PC-3 (cell line): Measurements from ENCODE around the gene ATG9A. TPM values are rescaled to one million over a fixed set of nuclear protein-coding genes. Genes with fewer than 3 reads are reported as not detected.

Experiments used
- ATAC-seq: fragments of 200-7000 bp; cut with Tn5 transposase; 2 replicates; pipeline ENCODE4 v1.9.1; 2020; ENCODE audit warnings: mild to moderate bottlenecking, moderate library complexity
- BruUV-seq: library from RNA; stranded (reverse); fragments of 400-500 nt; replicated peaks from 2 replicates; lab custom pipeline; 2021; lab: Mats Ljungman, UMichigan
- CTCF ChIA-PET: fragments of 300-600 bp; sonication (Branson Sonifier 250); formaldehyde crosslinking; loops from one replicate; lab custom pipeline; 2022; ENCODE audit warnings: antibody characterized with exemption; lab: Charles Lee
- POLR2A ChIA-PET: fragments of 300-600 bp; sonication (Branson Sonifier 250); formaldehyde crosslinking; loops from one replicate; lab custom pipeline; 2022; ENCODE audit warnings: antibody characterized with exemption; ENCODE audit not compliant: unreplicated experiment; lab: Charles Lee
- DNase-seq: peaks from one replicate; pipeline ENCODE4 v3.0.0-alpha.2; 2015
- H2AFZ ChIP-seq: fragments of 300-600 bp; sonication (generic); 2 replicates; pipeline ENCODE4 v1.6.0; 2016; ENCODE audit warnings: antibody characterized with exemption, low read length
- H3F3A ChIP-seq: fragments of 300-600 bp; sonication (generic); one replicate; pipeline ENCODE4 v1.6.0; 2017; ENCODE audit warnings: antibody characterized with exemption, low read length, control low read depth, mild to moderate bottlenecking; ENCODE audit not compliant: unreplicated experiment
- H3K27ac ChIP-seq: fragments of 300-600 bp; sonication (generic); 2 replicates; pipeline ENCODE4 v1.5.1; 2016; ENCODE audit warnings: mild to moderate bottlenecking, low read length
- H3K27me3 ChIP-seq: fragments of 300-600 bp; sonication (generic); 2 replicates; pipeline ENCODE4 v1.6.1; 2016; ENCODE audit warnings: low read length, mixed read lengths
- H3K36me3 ChIP-seq: fragments of 300-600 bp; sonication (generic); 2 replicates; pipeline ENCODE4 v1.6.1; 2016; ENCODE audit warnings: low read depth, mixed run types, low read length, mixed read lengths
- H3K4me1 ChIP-seq: fragments of 300-600 bp; sonication (generic); 2 replicates; pipeline ENCODE4 v1.5.1; 2016; ENCODE audit warnings: low read length; ENCODE audit not compliant: insufficient read depth
- H3K4me2 ChIP-seq: fragments of 300-600 bp; sonication (generic); 2 replicates; pipeline ENCODE4 v1.6.0; 2016; ENCODE audit warnings: low read length
- H3K4me3 ChIP-seq: fragments of 300-600 bp; sonication (generic); 2 replicates; pipeline ENCODE4 v1.5.1; 2016; ENCODE audit warnings: mild to moderate bottlenecking, low read length, mixed read lengths
- H3K79me2 ChIP-seq: fragments of 300-600 bp; sonication (generic); 2 replicates; pipeline ENCODE4 v1.6.1; 2017; ENCODE audit warnings: low read length, mixed read lengths
- H3K9ac ChIP-seq: fragments of 300-600 bp; sonication (generic); 2 replicates; pipeline ENCODE4 v1.6.0; 2016; ENCODE audit warnings: mild to moderate bottlenecking, low read length
- H3K9me2 ChIP-seq: fragments of 300-600 bp; sonication (generic); replicated peaks from 2 replicates; pipeline ENCODE4 v1.6.1; 2016; ENCODE audit warnings: mixed run types, low read length, mixed read lengths
- H3K9me3 ChIP-seq: fragments of 300-600 bp; sonication (generic); 2 replicates; pipeline ENCODE4 v1.6.1; 2016; ENCODE audit warnings: low read length, mixed read lengths
- H4K20me1 ChIP-seq: fragments of 300-600 bp; sonication (generic); 2 replicates; pipeline ENCODE4 v1.6.1; 2016; ENCODE audit warnings: low read length, mixed read lengths
- EZH2 ChIP-seq: fragments of 300-600 bp; sonication (generic); IDR thresholded peaks from one replicate; pipeline ENCODE4 v1.6.1; 2017; ENCODE audit warnings: antibody characterized with exemption, mild to moderate bottlenecking, low read length; ENCODE audit not compliant: unreplicated experiment
- EZH2phosphoT487 ChIP-seq: fragments of 300-600 bp; sonication (generic); IDR thresholded peaks from 2 replicates; pipeline ENCODE4 v1.6.1; 2018; ENCODE audit warnings: mild to moderate bottlenecking, antibody characterized with exemption, low read length, borderline replicate concordance
- intact Hi-C: fragments of 100-400 bp; cut with micrococcal nuclease; formaldehyde crosslinking; loops from 2 replicates; pipeline ENCODE4 v1.9.0; 2023
- total RNA-seq: library from RNA; depleted of rRNA; stranded (reverse); fragments of >200 nt; gene quantifications from 2 replicates; pipeline ENCODE4 v1.2.3, GENCODE V29; 2014
- TF ChIP-seq, protein P1 (sequence below): fragments of 300-600 bp; sonication (generic); conservative IDR thresholded peaks from 2 replicates; pipeline ENCODE4 v1.5.1; 2017; ENCODE audit warnings: antibody characterized with exemption, low read depth, mild to moderate bottlenecking, low read length

Gene ATG9A
- total RNA-seq, 1 experiment from 2014 or later, result 59.6 TPM

DNA sequence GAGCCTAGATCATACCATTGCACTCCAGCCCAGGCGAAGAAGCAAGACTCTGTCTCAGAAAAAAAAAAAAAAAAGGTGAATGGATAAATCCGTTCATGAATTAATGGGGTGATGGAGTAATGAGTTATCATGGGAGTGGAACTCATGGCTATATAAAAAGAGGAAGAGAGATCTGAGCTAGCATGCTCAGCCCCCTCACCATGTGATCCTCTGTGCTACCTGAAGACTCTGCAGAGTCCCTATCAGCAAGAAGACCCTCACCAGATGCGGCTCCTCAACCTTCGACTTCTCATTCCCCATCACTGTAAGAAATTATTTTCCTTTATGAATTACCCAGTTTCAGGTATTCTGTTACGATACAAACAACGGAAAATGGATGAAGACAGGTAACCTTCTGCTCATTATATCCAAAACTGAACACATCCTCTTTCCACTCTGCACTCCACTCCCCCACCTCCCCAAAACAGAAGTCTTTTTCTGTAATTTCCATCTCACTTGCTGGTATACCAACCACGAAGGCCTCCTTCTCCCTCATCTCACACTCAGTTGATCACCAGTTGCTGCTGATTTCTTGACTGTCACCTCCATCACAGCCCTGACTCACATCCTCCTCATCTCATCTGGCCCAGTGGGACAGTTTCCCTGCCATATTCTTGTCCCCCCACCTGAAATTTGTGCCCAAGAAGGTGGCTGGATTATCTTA lies 42.5 kb downstream of the ATG9A start:
- DNase-seq, result no peak
- no peaks in the 10 kb centered on the region; the same call in 1 of the 2 replicates for H3K36me3 ChIP-seq
- no peak overlapping the region for H3K9ac ChIP-seq
- H3K9me3 ChIP-seq, result no peaks in the 10 kb centered on the region
- H3K27ac ChIP-seq, result no peak overlapping the region
- no peaks in the 10 kb centered on the region for H3K27me3 ChIP-seq
- intact Hi-C loops, result no loop called here
- no peak overlapping the region for H2AFZ ChIP-seq
- H3K9me2 ChIP-seq, result no peaks in the 10 kb centered on the region
- no peaks in the 10 kb centered on the region for H4K20me1 ChIP-seq
- no peak for ATAC-seq
- ChIA-PET CTCF (no interaction called here), POLR2A (no interaction called here)
- H3K4me3 ChIP-seq, result no peak overlapping the region
- TF ChIP-seq EZH2phosphoT487, result no peak
- no peak for TF ChIP-seq EZH2
- TF ChIP-seq, protein P1, sequence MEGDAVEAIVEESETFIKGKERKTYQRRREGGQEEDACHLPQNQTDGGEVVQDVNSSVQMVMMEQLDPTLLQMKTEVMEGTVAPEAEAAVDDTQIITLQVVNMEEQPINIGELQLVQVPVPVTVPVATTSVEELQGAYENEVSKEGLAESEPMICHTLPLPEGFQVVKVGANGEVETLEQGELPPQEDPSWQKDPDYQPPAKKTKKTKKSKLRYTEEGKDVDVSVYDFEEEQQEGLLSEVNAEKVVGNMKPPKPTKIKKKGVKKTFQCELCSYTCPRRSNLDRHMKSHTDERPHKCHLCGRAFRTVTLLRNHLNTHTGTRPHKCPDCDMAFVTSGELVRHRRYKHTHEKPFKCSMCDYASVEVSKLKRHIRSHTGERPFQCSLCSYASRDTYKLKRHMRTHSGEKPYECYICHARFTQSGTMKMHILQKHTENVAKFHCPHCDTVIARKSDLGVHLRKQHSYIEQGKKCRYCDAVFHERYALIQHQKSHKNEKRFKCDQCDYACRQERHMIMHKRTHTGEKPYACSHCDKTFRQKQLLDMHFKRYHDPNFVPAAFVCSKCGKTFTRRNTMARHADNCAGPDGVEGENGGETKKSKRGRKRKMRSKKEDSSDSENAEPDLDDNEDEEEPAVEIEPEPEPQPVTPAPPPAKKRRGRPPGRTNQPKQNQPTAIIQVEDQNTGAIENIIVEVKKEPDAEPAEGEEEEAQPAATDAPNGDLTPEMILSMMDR, result no peak
- no peaks in the 10 kb centered on the region for H3K4me1 ChIP-seq
- H3K4me2 ChIP-seq, result no peak overlapping the region
- no peaks in the 10 kb centered on the region for H3K79me2 ChIP-seq
- BruUV-seq, result no TSS peak
- no peaks in the 10 kb centered on the region for H3F3A ChIP-seq

DNA sequence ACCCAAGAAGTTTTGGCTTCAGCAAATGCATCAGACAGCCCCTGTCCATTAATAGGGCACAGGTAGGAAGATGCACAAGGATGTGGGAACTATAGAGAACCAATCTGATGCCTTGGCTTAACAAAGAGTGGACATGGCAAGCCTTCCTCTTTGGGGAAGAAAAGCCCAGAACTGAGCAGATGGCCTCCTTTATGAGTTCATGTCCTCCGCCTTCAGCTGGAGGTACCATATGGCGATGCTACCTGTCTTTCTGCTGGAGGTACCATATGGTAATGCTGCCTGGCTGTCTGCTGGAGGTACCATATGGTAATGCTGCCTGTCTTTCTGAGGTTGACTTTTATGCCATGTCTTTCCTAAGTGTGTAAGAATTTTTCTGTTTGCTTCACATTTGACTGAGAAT lies 45.3 kb downstream of the ATG9A start:
- Histone ChIP-seq H3K79me2 (peaks cover 18% of the 10 kb centered on the region), H3K9ac (no peak overlapping the region), H3K9me3 (no peaks in the 10 kb centered on the region), H3K36me3 (peaks cover 16% of the 10 kb centered on the region; the same call in 1 of the 2 replicates), H4K20me1 (peaks cover 4% of the 10 kb centered on the region; the same call in 1 of the 2 replicates), H3K4me1 (peaks cover 6% of the 10 kb centered on the region), H3K9me2 (no peaks in the 10 kb centered on the region), H3K27me3 (no peaks in the 10 kb centered on the region), H3K27ac (no peak overlapping the region), H3F3A (no peaks in the 10 kb centered on the region), H2AFZ (no peak overlapping the region), H3K4me3 (no peak overlapping the region), H3K4me2 (no peak overlapping the region)
- no TSS peak for BruUV-seq
- intact Hi-C loops, result no loop called here
- POLR2A ChIA-PET, result no interaction called here
- no peak for ATAC-seq
- TF ChIP-seq, protein P1, result no peak
- TF ChIP-seq EZH2phosphoT487 (no peak), EZH2 (no peak)
- CTCF ChIA-PET, result no interaction called here
- no peak for DNase-seq

DNA sequence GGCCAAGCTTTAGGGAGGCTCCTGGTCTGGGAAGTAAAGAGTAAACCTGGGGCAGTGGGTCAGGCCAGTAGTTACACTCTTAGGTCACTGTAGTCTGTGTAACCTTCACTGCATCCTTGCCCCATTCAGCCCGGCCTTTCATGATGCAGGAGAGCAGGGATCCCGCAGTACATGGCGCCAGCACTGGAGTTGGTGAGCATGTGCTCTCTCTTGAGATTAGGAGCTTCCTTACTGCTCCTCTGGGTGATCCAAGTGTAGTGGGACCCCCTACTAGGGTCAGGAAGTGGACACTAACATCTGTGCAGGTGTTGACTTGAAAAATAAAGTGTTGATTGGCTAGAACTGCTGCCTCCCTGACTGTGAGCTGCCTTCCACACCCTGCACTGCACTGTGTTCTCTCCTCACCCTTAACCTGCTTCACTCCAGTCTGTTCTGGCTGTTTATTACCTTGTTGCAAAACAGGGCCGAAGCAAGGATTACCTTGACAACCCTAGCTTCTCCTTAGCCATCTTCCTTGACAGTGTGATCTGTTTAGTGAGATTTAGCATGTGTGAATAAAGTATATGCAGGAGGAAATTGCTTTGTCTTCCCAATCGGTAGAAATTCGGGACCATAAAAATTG lies 46.2 kb downstream of the ATG9A start:
- Histone ChIP-seq H3K4me1 (peaks cover 10% of the 10 kb centered on the region), H2AFZ (no peak overlapping the region), H3K27me3 (no peaks in the 10 kb centered on the region), H3K4me3 (no peak overlapping the region), H3K36me3 (peaks cover 16% of the 10 kb centered on the region; the same call in 1 of the 2 replicates), H4K20me1 (peaks cover 4% of the 10 kb centered on the region; the same call in 1 of the 2 replicates), H3K79me2 (peaks cover 26% of the 10 kb centered on the region), H3K27ac (no peak overlapping the region), H3K9me3 (no peaks in the 10 kb centered on the region), H3F3A (no peaks in the 10 kb centered on the region), H3K4me2 (no peak overlapping the region), H3K9ac (no peak overlapping the region), H3K9me2 (no peaks in the 10 kb centered on the region)
- ChIA-PET POLR2A (no interaction called here), CTCF (no interaction called here)
- ATAC-seq (no peak), DNase-seq (no peak)
- TF ChIP-seq EZH2, result no peak
- TF ChIP-seq EZH2phosphoT487, result no peak
- TF ChIP-seq, protein P1, result no peak
- intact Hi-C loops, result no loop called here
- no TSS peak for BruUV-seq
